IPS-11a (cell line): ENCODE measurements around the gene HBA1.
"Not testable (repeated sequence)": the region's sequence is repeated elsewhere in the genome, so short reads cannot be mapped to it uniquely, and the experiment has no call there.

Experiments used
- H3K4me3 ChIP-seq: one replicate; pipeline ENCODE4 v1.5.1; 2013; ENCODE audit warnings: low read depth, low read length, control low read depth

HBA1 gene

GRCh38 chr16:176477-177382 is at the start of gene HBA1:
Gene HBA1, plus strand, starts transcription at chr16:176680. Its CDS starts 37 bp downstream, at chr16:176717.
- not testable (repeated sequence) for H3K4me3 ChIP-seq

DNA sequence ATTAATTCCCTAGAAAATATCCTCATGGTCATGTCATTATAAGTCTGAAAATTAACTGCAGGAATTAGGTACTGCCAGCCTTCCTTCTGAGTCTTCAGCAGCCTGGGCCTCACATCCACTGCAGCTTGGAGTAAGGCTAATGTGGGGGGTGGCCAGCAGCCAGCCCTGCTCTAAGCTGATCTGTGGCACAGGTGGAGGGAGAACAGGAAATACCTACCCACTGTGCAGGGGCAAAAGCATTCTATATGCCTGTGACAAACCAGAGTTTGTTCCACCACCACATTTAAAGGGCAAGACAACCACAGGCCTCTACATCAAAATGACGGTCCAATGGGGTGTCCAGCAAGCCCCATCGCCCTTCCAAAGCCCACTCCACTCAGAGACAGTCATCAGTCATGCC is 47.4 kb upstream of the HBA1 start:
- no peak overlapping the region for H3K4me3 ChIP-seq

- H3K4me3 ChIP-seq, result no peak overlapping the region
Measured at GRCh38 chr16:130533-131173, 45.8 kb upstream of the HBA1 start.

- H3K4me3 ChIP-seq, result no peak overlapping the region
Measured at GRCh38 chr16:132120-132519, 44.4 kb upstream of the HBA1 start.

- H3K4me3 ChIP-seq, result no peak overlapping the region
Measured at GRCh38 chr16:133716-134115, 42.8 kb upstream of the HBA1 start.

- H3K4me3 ChIP-seq, result peak overlapping the region; percentile 51
Measured at GRCh38 chr16:138049-138417, 38.4 kb upstream of the HBA1 start.

- H3K4me3 ChIP-seq, result no peak overlapping the region
Measured at GRCh38 chr16:140175-140857, 36.2 kb upstream of the HBA1 start.

DNA sequence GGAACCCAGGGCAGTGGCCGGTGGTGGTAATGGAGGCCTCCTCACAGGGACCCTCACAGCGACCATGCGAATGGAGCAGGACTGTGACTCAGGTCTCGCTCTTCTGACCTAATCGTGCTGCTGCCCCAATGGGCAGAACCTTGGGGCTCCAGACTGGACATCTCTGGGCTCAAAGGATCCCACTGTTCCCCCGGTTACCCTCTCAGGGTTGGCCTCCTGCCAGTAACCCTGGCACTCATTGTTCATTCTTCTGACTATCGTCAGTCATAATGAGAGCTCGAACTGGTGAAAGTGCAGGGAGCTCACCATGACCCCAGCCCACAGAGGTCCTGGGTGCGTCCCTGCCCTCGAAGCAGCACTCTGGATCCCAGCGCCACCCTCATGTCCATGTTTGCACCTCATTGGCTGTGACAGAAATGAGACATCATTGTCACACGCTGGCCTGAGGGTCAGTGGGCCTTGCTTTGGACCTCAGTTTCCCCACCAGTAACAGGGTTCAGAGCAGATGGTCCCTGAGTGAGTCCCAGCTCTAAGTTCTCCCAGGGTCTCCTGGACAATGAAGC is 34.0 kb upstream of the HBA1 start:
- no peak overlapping the region for H3K4me3 ChIP-seq

DNA sequence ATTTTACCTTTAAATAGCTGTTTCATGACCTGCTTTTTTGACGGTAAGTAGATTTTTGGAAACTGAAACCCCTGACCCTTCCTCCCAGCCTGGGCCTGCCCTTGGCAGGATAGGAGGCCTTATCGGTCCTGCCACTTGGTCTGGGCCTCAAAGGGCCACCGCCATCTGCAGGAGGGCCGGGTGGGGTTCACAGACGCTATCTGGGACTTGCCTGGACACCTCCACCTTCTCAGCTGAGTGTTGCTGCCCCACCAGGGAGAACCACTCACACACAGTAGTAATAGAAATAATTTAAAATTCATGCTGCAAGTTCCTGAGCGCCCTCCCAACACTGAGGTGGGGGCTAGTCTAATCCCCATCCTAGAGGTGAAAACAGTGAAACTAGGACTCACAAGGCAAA is 33.4 kb upstream of the HBA1 start:
- no peak overlapping the region for H3K4me3 ChIP-seq

DNA sequence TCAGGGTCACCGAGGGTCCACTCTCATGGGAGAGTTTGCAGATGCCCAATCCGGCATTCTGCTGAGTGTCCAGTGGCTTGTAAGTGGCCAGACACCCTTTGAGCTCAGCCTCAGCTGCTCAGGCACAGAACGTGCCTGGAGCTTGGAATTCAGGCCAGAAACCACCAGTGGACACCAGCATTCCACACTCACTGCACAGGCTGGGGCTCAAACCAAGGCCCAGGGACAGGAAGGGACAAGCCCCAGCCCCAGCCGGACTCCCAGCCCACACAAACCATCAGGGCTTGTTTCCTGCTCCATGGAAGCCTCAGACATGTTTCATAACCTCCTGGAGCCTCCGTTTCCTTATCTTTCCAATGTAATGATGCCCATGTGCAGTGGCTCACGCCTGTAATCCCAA is 33.0 kb upstream of the HBA1 start:
- H3K4me3 ChIP-seq, result no peak overlapping the region

DNA sequence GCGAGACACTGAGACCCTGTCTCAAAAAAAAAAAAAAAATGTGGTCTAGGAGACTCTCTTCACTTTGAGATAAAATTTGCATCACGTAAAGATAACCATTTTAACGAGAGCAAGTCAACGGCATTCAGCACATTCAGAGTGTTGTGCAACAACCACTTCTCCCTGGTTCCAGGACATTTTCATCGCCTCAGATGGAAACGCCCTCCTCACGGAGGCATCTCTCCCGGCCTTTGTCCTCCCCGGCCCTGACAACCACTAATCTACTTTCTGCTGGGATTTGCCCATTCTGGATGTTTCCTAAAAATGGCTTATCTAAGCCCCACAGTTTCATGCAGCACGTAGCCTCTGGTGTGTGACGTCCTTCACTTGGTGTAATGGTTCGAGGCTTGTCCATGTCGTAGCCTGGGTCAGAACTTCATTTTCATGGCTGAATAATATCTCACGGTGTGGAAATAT is 31.7 kb upstream of the HBA1 start:
- no peak overlapping the region for H3K4me3 ChIP-seq

- no peak overlapping the region for H3K4me3 ChIP-seq
Measured at GRCh38 chr16:146646-147045, 29.8 kb upstream of the HBA1 start.

GRCh38 chr16:149024-149660 is 27.3 kb upstream of the HBA1 start:
- H3K4me3 ChIP-seq, result no peak overlapping the region

DNA sequence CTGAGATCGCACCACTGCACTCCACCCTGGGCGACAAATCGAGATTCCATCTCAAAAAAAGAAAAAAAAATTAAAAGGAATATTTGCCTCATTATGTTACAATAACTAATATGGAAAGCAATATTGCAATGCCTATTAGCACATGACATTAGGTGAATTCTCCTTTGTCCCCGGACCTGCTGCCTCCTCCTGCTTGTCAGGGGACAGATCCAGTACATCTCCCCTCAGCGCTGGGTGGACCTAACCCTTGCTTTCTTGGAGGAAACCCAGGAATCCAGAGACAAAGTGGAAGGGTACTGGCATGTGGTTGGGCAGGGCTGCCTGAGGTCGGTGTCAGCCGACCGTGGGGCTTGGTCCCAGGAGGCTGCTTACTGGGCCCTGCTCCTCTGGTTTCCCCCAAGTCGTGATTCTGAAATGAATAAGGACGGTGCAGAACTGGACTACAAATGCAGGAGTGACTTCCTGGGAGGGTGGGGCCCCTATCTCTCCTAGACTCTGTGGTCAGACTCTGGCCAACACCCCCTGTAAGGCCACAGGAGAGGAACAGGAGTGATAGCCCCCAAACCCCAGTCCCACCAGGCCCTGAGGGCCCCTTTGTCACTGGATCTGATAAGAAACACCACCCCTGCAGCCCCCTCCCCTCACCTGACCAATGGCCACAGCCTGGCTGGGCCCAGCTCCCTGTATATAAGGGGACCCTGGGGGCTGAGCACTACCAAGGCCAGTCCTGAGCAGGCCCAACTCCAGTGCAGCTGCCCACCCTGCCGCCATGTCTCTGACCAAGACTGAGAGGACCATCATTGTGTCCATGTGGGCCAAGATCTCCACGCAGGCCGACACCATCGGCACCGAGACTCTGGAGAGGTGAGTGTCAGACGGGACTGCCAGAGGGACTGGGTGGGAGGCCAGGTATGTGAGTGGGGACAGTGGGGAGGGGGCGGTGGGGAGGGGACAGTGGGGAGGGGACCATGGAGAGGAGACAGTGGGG is 24.0 kb upstream of the HBA1 start, which contains the start of gene HBZ:
HBZ (plus strand) TSS at position 504 of the 988 bp plus-strand sequence; CDS start at position 770, 266 bp downstream.
- H3K4me3 ChIP-seq, result no peak within 1 kb of the TSS

GRCh38 chr16:153129-153521 is 23.4 kb upstream of the HBA1 start:
- H3K4me3 ChIP-seq, result not testable (repeated sequence)

DNA sequence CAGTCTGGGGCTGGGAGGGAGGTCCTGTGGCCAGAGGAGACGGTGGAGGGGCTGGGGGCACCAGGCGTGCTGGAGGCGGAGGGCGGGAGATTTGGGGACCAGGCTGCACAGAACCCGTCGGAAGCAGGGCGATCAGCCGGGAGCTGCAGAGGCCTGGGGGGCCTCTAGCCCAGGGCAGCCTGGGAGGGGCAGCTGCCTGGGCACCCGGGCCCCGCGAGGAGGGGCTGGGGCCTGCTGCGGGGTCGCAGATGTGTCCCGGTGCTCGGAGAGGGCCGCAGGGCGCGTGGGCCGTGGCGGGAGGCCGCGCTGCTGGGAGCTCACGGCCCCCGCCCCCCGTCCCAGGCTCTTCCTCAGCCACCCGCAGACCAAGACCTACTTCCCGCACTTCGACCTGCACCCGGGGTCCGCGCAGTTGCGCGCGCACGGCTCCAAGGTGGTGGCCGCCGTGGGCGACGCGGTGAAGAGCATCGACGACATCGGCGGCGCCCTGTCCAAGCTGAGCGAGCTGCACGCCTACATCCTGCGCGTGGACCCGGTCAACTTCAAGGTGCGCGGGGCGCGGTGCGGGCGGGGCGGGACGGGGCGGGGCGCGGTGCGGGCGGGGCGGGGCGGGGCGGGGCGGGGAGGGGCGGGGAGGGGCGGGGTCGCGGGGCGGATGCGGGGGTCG is 22.8 kb upstream of the HBA1 start:
- H3K4me3 ChIP-seq, result not testable (repeated sequence)

DNA sequence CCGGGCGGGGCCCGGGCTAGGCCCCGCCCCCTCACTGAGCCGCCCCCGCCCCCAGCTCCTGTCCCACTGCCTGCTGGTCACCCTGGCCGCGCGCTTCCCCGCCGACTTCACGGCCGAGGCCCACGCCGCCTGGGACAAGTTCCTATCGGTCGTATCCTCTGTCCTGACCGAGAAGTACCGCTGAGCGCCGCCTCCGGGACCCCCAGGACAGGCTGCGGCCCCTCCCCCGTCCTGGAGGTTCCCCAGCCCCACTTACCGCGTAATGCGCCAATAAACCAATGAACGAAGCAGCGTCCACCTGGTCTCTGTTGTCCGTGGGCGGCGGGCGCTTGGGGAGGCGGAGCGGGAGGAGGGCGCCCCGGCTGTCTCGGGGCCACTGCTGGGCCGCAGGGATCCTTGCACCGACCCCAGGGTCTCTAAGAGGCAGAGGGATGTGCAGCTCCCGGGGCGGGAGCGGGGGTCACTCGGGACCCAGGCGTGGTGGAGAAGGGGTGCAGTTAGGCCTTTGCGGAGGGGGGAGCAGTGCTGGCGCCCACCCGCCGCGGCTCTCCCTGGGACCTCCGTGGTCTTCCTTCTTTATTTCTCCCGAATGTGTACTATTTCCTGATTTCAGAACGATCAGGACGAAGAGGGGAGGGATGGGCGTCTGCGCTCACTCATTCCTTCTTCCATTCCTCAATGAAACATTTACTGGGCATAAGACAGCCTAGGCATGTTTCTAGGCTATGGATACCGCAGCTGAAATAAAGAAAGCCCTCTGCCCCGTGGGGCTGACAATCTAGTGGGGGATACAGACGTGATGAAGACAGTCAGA is 22.1 kb upstream of the HBA1 start:
- H3K4me3 ChIP-seq, result peak overlapping the region; percentile 47

DNA sequence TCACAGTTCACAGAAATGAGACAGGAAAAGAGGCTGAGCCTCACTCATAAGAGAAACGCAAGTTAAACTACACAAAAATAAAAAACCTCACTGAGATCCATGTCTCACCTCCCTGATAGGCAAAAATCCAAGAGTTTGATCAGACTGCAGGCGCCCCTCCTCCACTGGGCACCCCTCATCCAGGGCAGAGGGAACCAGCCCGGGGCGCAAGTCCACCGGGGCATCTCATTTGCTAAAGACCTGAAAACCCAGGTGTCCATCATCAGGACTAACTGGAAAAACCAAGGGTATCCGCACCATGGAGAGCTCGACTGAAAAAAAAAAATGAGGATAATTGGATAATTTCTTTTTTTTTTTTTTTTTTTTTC is 21.5 kb upstream of the HBA1 start:
- H3K4me3 ChIP-seq, result no peak overlapping the region
